PC-9 (cell line): ENCODE data around the gene LINS1. TPM values are rescaled to one million over a fixed set of nuclear protein-coding genes. Genes with fewer than 3 reads are reported as not detected.

ENCODE experiments used
- BruUV-seq: library from RNA; stranded (reverse); fragments of 400-500 nt; replicated peaks from 2 replicates; lab custom pipeline; 2021; lab: Mats Ljungman, UMichigan
- CTCF ChIA-PET: fragments of 300-600 bp; sonication (Branson Sonifier 250); formaldehyde crosslinking; loops from one replicate; lab custom pipeline; 2022; ENCODE audit warnings: antibody characterized with exemption; lab: Charles Lee
- POLR2A ChIA-PET: fragments of 300-600 bp; sonication (Branson Sonifier 250); formaldehyde crosslinking; loops from one replicate; lab custom pipeline; 2022; ENCODE audit warnings: antibody characterized with exemption; ENCODE audit not compliant: unreplicated experiment; lab: Charles Lee
- DNase-seq, 2 experiments: peaks; one replicate each; pipeline versions ENCODE4 v3.0.0 to v3.0.0-alpha.2; 2015 to 2022; ENCODE audit warnings: mixed read lengths in 1 of 2
- H2AFZ ChIP-seq: fragments of 200-600 bp; sonication (generic); 2 replicates; pipeline ENCODE4 v1.8.1; 2017; ENCODE audit warnings: antibody characterized with exemption
- H3F3A ChIP-seq: fragments of 200-600 bp; sonication (generic); 2 replicates; pipeline ENCODE4 v1.8.1; 2017; ENCODE audit warnings: antibody characterized with exemption, mild to moderate bottlenecking, low read depth; ENCODE audit not compliant: insufficient read depth
- H3K27ac ChIP-seq: fragments of 200-600 bp; sonication (generic); 2 replicates; pipeline ENCODE4 v1.6.1; 2016; ENCODE audit warnings: mixed run types
- H3K27me3 ChIP-seq: fragments of 200-600 bp; sonication (generic); 2 replicates; pipeline ENCODE4 v1.6.1; 2016; ENCODE audit warnings: low read depth, mixed run types; ENCODE audit not compliant: insufficient read depth
- H3K36me3 ChIP-seq: fragments of 200-600 bp; sonication (generic); 2 replicates; pipeline ENCODE4 v1.6.1; 2016; ENCODE audit warnings: low read depth, mixed run types
- H3K4me1 ChIP-seq: fragments of 200-600 bp; sonication (generic); replicated peaks from 2 replicates; pipeline ENCODE4 v1.6.1; 2016; ENCODE audit warnings: mixed run types; ENCODE audit not compliant: insufficient read depth
- H3K4me2 ChIP-seq: fragments of 200-600 bp; sonication (generic); 2 replicates; pipeline ENCODE4 v1.6.1; 2017; ENCODE audit warnings: mixed run types
- H3K4me3 ChIP-seq: fragments of 200-600 bp; sonication (generic); 2 replicates; pipeline ENCODE4 v1.6.1; 2016; ENCODE audit warnings: mixed run types
- H3K79me2 ChIP-seq: fragments of 200-600 bp; sonication (generic); 2 replicates; pipeline ENCODE4 v1.6.1; 2017; ENCODE audit warnings: low read depth, mixed run types
- H3K9me2 ChIP-seq: fragments of 200-600 bp; sonication (generic); 2 replicates; pipeline ENCODE4 v1.8.1; 2017; ENCODE audit warnings: mild to moderate bottlenecking; ENCODE audit not compliant: insufficient read depth
- H3K9me3 ChIP-seq: fragments of 200-600 bp; sonication (generic); 2 replicates; pipeline ENCODE4 v1.8.1; 2016; ENCODE audit warnings: low read depth; ENCODE audit not compliant: insufficient read depth
- H4K20me1 ChIP-seq: fragments of 200-600 bp; sonication (generic); 2 replicates; pipeline ENCODE4 v1.8.1; 2017; ENCODE audit not compliant: insufficient read depth
- EZH2 ChIP-seq: fragments of 200-600 bp; sonication (generic); IDR thresholded peaks from 2 replicates; pipeline ENCODE4 v1.8.0; 2017; ENCODE audit warnings: antibody characterized with exemption, low read depth
- intact Hi-C: fragments of 100-400 bp; cut with micrococcal nuclease; formaldehyde crosslinking; loops from one replicate; pipeline ENCODE4 v1.10.0; 2022; ENCODE audit not compliant: unreplicated experiment
- total RNA-seq: library from RNA; stranded (reverse); gene quantifications from 2 replicates; pipeline ENCODE4 v1.2.3, GENCODE V29; 2021
- TF ChIP-seq, protein P1 (sequence below): fragments of 200-600 bp; sonication (generic); conservative IDR thresholded peaks from 2 replicates; pipeline ENCODE4 v1.6.1; 2017; ENCODE audit warnings: mixed run types, antibody characterized with exemption, mild to moderate bottlenecking, moderate library complexity

Gene LINS1
- total RNA-seq, 1 experiment from 2014 or later, result 10.9 TPM

DNA sequence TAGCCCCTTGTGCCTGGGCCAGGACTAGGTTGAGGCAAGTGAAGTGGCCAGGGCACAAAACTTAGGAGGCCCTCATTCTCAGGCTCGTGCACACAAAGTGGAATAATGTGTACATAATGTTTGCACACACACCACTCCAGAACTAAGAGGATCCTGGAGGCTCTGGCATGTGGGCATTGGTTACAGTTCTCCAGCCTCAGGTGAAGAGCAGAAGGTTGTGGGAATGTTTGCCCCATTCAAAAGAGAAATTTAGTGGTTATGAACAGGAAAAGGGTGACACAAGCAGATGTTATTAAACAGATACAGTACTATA, 31.7 kb upstream of the LINS1 start:
- Histone ChIP-seq H3K4me2 (no peak overlapping the region), H3K36me3 (peaks cover 17% of the 10 kb centered on the region; the same call in 1 of the 2 replicates), H3K79me2 (peaks cover 87% of the 10 kb centered on the region), H3K4me1 (peaks cover 9% of the 10 kb centered on the region; the same call in 1 of the 2 replicates), H4K20me1 (no peaks in the 10 kb centered on the region), H3K9me3 (no peaks in the 10 kb centered on the region), H3K27ac (no peak overlapping the region), H3F3A (no peaks in the 10 kb centered on the region; the same call in 1 of the 2 replicates), H3K4me3 (no peak overlapping the region), H3K27me3 (no peaks in the 10 kb centered on the region), H3K9me2 (no peaks in the 10 kb centered on the region), H2AFZ (no peak overlapping the region)
- DNase-seq, result no peak
- TF ChIP-seq, protein P1, sequence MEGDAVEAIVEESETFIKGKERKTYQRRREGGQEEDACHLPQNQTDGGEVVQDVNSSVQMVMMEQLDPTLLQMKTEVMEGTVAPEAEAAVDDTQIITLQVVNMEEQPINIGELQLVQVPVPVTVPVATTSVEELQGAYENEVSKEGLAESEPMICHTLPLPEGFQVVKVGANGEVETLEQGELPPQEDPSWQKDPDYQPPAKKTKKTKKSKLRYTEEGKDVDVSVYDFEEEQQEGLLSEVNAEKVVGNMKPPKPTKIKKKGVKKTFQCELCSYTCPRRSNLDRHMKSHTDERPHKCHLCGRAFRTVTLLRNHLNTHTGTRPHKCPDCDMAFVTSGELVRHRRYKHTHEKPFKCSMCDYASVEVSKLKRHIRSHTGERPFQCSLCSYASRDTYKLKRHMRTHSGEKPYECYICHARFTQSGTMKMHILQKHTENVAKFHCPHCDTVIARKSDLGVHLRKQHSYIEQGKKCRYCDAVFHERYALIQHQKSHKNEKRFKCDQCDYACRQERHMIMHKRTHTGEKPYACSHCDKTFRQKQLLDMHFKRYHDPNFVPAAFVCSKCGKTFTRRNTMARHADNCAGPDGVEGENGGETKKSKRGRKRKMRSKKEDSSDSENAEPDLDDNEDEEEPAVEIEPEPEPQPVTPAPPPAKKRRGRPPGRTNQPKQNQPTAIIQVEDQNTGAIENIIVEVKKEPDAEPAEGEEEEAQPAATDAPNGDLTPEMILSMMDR, result no peak
- TF ChIP-seq EZH2, result no peak
- POLR2A ChIA-PET, result no interaction called here
- intact Hi-C loops, result loop anchor here (2.0 kb wide), 1 partner anchor 79 kb away; no protein-coding TSS in a partner anchor
- CTCF ChIA-PET, result no interaction called here
- BruUV-seq, result no TSS peak

DNA sequence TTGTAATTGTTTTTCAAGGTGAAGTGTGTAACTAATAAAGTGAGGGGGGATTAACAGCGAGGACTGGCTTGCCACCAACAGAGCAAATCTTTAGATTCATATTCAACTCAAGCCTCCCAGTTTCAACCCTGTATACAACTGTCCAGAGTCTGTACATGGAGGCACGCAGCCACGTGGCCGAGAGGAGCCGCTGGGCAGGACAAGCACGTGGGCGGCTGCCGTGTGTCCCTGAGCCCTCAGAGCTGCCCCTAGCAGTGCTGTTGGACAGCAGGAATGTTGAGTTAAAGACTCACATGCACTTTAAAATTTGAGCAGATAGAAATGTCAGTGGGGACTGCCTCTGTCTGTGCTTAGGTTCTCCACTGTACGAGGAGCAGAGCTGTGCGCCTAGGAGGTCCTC, 29.8 kb upstream of the LINS1 start:
- Histone ChIP-seq H4K20me1 (no peaks in the 10 kb centered on the region), H3K9me3 (no peaks in the 10 kb centered on the region), H3K4me1 (peaks cover 18% of the 10 kb centered on the region), H3K27me3 (no peaks in the 10 kb centered on the region), H3K36me3 (peaks cover 17% of the 10 kb centered on the region; the same call in 1 of the 2 replicates), H3K4me3 (no peak overlapping the region), H2AFZ (no peak overlapping the region), H3K27ac (no peak overlapping the region), H3F3A (peaks cover 7% of the 10 kb centered on the region; the same call in 1 of the 2 replicates), H3K4me2 (no peak overlapping the region), H3K9me2 (no peaks in the 10 kb centered on the region), H3K79me2 (peaks cover 76% of the 10 kb centered on the region)
- intact Hi-C loops, result loop anchor here (2.0 kb wide), 1 partner anchor 81 kb away; no protein-coding TSS in a partner anchor
- no peak for DNase-seq
- BruUV-seq, result no TSS peak
- TF ChIP-seq, protein P1, result no peak
- no peak for TF ChIP-seq EZH2
- CTCF ChIA-PET, result no interaction called here
- POLR2A ChIA-PET, result no interaction called here

DNA sequence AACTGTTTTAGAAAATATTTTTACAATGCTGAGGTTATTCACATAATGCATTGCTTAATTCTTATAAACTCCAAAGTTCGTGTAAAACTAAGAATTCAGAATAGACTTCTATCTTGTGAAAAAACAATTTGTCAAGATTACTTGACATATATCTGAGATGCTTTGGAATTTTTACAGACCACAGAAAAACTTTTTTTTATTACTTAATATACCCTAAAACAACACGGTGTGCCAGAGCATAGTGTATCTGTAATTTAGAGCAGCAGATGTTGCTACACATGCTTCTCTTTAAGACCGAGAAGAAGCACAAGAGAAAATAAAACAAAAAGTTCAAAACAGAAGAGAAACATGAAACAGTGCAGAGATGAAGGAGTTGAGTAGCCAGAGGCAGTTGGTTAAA, 26.8 kb upstream of the LINS1 start:
- CTCF ChIA-PET, result no interaction called here
- no TSS peak for BruUV-seq
- no peak for DNase-seq
- H3K36me3 ChIP-seq, result peaks cover 17% of the 10 kb centered on the region; the same call in 1 of the 2 replicates
- H3K9me2 ChIP-seq, result no peaks in the 10 kb centered on the region
- POLR2A ChIA-PET, result no interaction called here
- no peaks in the 10 kb centered on the region for H3K9me3 ChIP-seq
- intact Hi-C loops, result loop anchor here (1.0 to 5.0 kb wide), 5 partner anchors 78 to 629 kb away; partner anchors contain the start of gene LRRK1
- H3K4me2 ChIP-seq, result no peak overlapping the region
- TF ChIP-seq, protein P1, result no peak
- no peak for TF ChIP-seq EZH2
- H3K4me1 ChIP-seq, result peaks cover 10% of the 10 kb centered on the region
- H3K27ac ChIP-seq, result peak overlapping the region; percentile 55
- H3K79me2 ChIP-seq, result peaks cover 46% of the 10 kb centered on the region
- no peak overlapping the region for H2AFZ ChIP-seq
- H3K27me3 ChIP-seq, result no peaks in the 10 kb centered on the region
- H3K4me3 ChIP-seq, result no peak overlapping the region
- no peaks in the 10 kb centered on the region for H4K20me1 ChIP-seq
- H3F3A ChIP-seq, result peaks cover 21% of the 10 kb centered on the region; the same call in 1 of the 2 replicates
